ENCODE measurements around the gene P2RX2.

The P2RX2 gene

DNA sequence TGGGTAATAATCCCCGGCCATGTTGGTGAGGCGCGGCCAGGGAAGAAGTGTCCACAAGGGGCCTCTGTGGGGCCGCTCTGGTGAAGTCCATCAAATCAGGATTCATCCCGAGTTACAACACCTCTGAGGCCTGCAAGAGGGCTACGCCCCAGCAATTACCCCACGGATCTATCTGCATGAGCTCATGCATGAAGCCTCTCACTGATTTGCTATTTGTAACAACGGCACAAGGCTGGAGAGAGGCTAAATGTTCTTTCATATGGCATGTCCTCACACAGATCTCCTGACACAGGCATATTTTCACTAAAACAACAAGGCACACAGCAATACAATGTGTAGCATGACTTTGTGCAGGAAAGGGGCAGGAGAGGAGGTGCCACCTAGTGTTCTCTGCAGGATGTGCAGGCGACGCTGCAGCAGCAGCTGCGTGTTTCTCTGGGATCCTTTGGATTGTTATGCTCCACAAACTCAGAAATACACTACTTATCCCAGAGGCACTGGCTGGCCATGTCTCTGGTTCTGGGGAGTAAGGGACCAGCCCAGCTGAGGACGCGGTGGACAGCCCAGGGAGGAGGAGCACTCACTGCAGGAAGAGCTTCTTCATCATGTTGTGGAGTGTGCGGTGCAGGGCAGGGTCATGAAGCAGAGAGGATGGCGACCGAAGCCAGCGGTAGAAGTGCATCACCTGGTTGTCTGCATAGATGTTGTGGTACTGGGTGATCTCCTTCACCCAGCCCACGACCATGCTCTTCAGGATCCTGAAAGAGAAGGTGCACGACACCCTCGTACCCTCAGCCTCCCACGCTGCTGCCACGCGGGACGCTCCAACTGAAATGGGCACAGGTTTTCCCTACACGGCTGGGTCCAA, 20.2 kb downstream of the P2RX2 start:
- DNase-seq (ENCODE audit: low read depth) = no peak

DNA sequence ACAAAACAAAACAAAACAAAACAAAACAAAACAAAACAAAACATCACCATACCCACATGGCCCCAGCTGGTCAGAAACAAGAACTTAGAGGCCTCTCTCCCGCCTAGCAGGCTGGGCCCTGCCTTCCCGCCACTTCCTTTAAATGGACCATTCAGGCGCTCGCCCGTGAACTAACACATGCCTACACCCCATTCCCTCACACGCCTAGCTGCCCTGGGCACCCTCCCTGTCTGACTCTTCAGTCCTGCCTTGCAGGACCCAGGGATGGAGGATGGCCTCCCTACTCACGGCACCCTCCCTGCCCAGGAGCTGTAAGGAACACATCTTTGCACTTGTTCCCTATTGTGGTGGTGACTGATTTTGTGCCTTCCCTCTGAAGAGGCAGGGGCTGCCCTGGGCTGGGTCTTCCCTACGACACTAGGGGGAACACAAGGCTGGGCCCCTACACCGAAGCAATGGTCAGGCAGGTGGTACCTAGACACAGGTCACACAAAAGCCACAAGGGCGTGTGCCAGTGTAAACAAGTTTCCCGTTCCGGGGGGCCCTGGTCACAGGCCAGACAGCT, 21.5 kb downstream of the P2RX2 start:
- DNase-seq (ENCODE audit: low read depth) = no peak

DNA sequence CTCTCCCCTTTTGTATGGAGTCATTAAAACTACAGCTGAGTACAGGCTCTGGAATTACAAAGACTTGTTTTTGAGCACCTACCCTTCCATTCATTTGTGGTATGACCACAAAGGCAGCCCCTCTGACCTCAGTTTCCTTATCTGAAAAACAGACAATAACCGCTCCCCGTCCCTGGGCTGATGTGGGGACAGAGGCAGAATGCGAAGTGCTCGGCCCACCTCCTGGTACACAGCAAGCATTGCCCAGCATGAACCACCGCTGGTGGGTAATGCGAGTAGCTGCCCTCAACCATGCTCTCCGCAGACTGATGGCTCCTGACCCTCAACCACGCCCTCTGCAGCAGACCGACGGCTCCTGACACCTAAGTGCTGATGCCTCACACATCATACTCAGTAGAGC, 22.4 kb downstream of the P2RX2 start:
- DNase-seq (ENCODE audit: low read depth) = no peak

DNA sequence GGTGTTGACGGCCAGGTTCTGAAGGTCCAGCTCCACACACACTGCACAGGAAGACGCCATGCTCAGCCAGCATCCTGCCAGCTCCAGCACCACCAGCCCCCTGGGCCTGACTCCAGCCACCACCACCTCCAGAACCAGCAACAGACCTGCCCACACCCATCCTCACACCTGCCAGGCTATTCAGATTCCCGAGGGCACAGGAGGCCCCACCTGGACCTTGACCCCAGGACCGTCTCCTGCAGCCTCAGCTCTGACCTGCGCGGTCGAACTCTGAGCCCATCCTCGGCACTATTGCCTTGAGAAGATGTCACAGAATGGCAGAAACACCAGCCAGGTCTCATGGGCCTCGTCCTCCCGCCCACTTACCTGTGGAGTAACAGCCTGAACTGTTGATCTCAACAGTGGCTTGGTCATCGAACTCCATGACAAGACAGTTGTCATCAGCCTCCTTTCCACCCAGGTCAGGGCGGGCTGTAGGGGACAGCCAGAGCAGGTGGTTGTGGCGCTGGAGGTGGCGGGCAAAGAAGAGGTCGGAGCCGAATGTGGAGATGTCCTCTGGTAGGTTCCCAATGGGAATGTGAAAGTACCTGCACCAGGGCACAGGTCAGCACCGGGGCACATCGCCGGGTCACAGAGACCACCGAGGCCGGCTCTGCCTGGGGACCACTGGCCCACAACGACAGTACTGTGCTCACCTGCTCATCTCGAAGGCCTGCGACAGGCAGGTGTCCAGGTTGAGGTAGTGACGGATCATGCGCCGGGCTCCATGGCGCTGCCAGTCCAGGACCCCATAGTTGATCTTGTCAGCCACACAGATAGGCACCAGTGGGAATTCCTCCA, 23.5 kb downstream of the P2RX2 start:
- no peak for DNase-seq (ENCODE audit: low read depth)

DNA sequence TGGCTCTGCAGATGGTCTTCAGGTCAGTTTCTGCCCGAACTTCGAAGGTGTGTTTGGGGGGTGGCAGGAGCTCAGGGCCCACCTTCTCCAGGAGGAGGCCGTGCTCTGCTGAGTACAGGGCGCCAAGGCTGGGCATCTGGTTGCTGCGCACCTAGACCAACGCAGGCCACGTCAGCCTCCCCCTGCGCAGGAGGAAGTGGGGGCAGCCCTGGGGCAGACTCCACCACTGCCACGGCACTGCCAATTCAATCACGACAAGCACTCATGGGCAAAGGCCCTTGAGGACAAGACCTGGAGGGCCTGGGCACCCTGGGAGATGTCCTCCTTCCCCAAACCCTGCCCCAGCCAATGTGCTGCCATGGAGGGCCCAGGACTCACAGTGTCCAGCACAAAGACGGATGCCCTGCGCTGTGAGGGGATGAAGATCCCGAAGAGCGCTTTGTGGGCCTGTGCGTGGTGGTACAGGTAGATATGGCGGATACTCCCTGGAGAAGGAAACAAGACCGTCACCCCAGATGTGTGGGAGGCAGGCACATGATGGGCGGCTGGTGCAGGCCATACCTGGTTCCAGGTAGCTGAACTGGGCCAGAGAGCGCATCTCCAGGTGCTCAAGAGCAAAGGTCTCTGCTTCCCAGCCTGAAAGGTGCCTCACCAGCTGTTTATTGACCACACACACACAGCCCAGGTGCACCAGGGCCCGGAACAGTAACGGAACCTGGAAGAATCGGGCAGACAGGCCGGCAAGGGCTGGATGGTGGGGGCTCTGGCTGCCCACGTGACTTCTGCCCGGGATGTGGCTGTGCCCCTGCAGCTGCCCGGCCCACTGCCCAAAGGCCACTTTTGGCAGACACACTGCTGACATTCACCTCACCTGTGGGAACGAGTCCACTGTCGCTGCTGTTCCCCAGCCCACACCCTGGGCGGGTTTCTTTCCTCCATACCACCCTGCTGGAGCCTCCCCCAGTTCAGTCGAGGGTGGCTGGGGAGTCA, 24.6 kb downstream of the P2RX2 start:
- no peak for DNase-seq (ENCODE audit: low read depth)

DNA sequence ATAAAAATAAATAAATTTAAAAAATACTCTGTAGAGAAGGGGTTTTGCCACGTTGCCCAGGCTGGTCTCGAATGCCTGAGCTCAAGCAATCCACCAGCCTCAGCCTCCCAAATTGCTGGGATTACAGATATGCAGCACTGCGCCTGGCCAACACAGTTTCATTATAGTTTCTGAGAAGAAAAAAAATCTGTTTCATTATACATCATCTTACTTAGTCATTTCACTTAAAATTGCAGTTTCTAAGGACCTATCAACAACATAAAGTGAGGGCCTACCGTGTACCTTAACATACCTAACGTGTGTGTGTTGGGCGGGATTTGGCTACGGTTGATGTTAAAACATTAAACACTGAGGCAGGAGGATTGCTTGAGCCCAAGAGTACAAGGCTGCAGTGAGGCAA, 28.3 kb downstream of the P2RX2 start:
- no peak for DNase-seq (ENCODE audit: low read depth)

DNA sequence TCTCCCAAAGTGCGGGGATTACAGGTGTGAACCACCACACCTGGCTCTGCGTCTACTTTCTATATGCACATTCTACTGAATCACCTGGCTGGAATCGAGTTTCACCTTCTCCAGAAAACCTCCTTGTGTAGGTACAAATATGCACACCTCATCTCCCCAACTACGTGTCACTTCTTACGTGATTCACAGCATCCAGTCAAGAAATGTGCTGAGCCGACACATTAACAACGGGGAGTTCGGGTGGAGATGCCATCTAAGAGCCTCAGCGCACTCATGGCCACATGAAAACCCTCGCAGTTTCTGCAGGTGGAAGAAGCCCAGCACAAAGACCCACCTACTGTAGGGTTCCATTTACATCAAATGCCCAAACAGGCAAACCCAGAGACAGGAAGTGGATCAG, 29.3 kb downstream of the P2RX2 start:
- no peak for DNase-seq (ENCODE audit: low read depth)

DNA sequence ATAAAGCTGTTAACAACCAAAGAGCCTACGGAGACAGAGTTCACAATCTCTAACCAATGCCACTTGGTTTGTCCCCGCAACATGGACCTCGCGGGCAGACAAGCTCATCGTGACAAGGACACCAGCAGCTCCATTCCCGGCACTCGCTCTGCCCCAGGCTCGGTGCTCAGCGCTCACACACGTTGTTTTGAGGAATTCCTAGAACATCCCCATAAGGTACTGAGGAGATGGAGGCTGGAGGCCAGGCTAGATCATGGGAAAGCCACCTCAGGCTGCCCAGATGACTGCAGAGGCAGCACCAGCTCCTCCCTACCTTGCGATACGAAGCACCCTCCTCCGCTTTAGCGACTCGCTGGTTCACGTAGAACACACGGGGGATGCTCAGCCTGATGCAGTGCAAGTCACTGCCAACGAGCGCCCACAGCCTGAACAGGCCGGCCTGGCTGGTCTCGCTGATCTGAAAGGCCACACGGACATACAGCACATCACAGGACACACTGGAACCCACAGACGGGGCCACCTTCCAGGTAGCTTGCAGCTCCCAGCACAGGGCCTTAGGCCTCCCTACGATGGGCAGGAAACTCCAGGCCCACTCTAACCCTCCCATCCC, 30.1 kb downstream of the P2RX2 start:
- DNase-seq (ENCODE audit: low read depth) = no peak

DNA sequence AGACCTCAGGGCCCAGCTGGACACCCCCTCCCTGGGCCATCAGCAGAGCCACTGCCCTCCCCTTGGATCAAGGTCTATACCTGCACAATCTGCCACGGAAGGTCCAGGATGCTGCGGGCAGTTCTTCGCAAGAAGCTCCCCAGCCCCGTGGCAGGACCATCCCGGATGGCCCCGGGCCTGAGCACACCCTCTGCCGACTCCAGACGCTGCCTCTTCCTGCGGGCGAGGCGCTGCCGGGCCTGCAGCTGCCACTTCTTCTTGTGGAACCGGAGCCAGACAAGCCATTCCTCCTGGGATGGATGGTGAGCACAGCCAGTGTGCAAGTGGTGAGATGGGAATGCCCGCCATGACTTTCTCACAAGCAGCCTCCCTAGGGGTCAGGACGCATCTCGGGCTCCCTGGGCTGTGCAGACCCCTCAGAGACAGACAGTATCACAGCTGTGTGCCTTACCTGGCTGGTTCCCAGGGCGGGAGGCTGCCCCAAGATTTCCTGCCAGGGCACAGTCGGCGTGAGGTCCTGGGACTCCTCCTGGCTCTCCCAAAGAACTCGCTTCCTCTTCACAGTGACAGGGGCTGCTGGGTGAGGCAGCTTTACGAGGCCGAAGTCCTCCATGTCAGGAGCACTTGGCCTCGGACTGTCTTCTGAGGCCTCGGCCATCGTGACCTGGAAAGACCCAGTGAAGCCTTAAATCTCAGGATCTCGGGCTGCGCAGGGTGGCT, 30.8 kb downstream of the P2RX2 start:
- DNase-seq (ENCODE audit: low read depth) = no peak

DNA sequence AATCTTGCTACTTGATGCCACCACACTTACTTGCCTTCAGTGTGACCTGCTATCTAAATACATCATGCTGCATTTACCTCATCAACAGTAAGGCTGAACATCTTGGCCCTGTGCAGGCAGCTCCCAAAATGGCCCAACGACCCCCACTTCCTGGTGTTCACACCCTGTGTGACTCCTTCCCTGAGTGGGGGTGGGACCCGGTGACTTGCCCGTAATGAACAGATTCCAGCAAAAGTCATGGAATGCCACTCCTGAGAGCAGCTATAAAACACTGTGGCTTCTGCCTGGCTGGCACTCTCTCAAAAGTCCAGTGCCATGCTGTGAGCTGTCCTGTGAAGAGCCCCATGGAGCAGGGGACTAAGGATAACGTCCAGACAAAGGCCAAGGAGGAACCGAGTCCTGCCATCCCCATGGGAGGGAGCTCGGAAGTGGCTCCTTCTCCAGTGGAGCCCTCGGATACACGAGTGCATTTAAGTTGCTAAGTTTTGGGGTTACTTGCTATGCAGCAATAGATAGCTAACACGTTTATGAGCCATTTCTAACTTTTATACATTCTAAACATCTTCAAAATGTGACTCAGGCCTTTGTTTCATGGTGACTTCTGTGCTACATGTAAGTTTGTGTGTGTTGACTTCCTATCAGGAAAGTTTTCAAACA, 33.0 kb downstream of the P2RX2 start:
- DNase-seq (ENCODE audit: low read depth) = no peak

DNA sequence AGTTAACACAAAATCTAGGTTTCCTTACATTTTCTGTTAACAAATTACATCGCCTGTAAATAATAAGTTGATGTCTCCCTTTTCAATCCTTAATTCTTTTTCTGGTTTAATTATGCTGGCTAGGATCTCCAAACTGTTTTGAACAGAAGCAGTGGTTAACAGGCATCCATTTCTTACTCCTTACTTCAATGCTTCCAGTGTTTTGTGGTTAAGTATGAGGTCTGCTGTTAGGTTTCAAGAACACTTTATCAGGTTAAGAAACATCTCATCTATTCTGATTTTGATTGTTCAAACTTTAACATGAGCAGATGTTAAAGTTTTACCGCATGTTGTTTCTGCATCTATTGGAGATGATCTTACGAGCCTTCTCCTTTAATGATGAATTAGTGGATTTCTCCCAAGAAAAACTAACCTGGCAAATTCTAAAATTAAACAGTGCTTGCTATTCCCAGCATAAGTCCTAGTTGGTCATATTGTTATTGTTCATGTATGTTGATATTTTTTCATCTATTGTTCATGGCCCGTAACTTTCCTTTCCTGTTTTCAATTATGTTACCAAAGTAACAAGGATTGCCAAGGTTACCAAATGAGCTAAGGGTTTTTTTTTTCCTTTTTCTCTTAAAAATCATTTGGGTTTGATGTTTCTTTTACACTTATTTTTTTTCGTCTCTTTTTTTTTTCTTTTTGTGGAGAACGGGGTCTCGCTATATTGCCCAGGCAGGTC, 35.2 kb downstream of the P2RX2 start:
- DNase-seq (ENCODE audit: low read depth) = no peak

DNA sequence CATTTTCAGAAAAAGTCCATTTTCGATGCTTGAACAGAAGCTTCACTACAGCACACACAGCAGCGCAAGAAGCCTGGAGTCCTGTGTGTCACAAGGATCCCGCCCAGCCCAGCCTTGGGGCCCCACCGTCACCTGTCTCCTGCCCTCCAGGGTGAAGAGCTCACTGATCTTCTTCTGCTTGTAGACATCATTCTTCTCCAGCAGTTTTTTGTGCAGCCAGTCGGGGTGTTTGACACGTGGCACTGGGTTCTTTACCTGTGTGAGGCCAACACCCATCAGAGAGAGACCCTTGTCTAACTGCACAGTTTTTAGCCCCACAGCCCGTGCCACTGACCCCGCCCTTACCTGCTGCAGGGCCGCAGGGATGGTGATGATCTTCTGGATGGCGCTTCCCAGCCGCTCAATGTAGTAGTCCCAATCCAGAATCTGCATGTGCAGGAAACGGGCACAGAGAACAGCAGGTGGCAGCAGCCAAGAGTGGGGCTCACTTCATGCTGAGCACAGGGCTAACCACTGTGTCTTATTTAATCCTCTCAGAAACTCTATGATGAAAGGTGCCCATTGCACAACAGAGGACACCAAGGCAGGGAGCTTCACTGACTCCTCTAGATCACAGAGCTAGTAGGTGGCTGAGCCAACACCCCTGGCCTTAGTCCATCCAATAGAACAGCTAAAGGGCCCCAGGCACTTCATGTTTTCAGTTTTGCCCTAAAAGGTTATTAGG, 38.6 kb downstream of the P2RX2 start:
- no peak for DNase-seq (ENCODE audit: low read depth)

DNA sequence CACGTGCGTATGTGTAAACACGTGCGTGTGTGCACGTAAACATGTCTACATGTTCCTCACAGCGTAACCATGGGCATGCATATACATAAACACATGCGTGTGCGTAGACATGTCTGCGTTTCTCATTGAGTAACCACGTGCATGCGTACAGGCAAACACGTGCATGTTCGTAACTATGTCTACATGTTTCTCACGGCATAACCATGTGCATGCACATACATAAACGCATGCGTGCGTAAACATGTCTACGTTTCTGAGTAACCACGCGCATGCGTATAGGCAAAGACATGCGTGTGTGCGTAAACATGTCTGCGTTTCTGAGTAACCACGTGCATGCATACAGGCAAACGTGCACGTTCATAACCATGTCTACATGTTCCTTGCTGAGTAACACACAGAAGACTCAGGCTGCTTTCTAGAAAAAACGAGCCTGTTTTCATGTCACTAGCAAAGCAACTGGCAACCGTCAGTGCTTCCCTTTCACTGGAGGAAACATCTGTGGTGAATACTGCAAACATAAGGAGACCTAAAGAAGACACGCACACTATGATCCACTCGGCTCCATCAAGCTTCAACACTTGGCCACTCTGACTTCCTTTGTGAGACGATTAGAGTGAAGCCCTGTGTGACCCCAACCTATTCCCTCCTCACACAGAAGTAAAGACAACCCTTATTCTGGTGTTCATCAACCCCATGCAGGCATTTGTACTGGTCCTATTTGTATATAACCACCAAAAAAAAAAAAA, 39.7 kb downstream of the P2RX2 start:
- DNase-seq (ENCODE audit: low read depth) = no peak

DNA sequence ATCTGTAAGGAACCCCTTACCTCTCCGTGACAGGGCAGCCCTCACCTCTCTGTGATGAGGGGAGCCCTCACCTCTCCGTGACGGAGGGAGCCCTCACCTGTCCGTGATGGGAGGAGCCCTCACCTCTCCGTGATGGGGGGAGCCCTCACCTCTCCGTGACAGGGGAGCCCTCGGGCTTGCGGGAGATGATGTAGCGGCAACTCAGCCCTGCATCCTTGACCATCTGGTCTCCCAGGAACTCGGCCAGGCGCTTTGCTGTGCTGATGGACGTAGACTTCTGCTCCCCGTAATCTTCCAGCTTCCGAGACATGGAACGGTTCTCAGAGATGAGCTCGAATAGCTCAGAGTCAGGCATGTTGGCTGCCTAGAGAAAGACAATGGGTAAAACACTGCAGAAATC, 40.6 kb downstream of the P2RX2 start:
- no peak for DNase-seq (ENCODE audit: low read depth)

DNA sequence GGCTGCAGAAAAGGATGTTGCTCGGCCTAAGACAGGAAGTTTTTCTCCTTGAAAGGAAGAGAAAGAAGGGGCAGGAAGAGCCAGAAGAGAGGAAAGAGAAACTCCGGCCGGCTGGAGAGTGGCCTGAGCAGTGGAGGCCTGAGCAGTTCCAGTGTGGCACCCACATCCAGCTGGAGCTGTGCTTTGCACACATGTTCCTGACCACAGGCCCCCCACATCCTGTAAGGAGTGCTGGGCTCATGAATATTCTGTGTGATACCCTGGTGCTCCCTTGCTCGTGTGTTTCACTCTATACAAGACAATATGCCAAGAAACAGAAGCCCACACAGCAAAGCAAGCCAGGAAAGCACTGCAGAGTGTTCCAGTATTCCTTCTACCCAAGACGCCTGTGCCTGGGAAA, 41.5 kb downstream of the P2RX2 start:
- DNase-seq (ENCODE audit: low read depth) = no peak

DNA sequence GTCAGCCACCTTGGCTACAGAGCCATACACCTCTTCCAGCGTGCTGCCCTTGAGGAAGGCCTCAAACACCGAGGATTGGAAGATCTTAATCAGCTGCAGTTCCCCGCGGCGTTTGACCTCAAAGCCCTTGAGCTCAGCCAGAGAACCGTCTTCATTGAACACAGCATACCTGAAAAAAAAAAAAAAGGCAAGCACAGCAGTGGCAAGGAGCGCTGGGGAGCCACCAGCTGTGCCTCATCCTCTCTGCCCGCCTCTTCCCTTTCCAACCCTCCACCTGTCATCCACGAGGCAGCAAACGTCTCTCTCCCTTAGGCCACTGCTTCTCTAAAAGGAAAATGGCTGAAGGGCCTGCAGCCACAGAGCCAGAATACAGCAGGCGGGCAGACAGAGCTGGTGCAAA, 42.4 kb downstream of the P2RX2 start:
- no peak for DNase-seq (ENCODE audit: low read depth)

DNA sequence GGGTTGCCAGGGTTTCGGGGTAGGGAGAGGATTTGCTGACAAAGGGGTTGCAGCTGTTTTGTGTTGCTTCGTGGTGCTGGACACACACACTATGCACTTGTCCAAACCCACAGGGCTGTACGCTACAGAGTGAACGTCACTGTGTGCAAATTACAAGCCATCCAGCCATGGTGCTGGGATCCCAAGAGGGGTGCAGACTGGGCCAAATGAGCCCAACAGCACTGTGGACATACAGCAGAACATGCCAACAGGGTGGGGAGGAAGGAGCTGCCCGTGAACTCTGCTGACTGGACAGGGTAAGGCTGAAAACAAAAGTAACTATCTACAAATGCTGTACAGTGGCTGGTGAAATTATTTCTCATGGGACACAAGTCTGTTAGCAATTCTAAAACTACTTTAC, 43.4 kb downstream of the P2RX2 start:
- no peak for DNase-seq (ENCODE audit: low read depth)
